ENCODE measurements around the gene USP11. TPM values are rescaled to one million over a fixed set of nuclear protein-coding genes. Genes with fewer than 3 reads are reported as not detected.
A peak's percentile ranks its signal among the peaks of the same experiment; 100 is the strongest.

The USP11 gene
- total RNA-seq, 2 experiments from 2014 or later = 62.6 to 66.2 TPM

- Histone ChIP-seq H3K27me3 (ENCODE audit: control insufficient read depth in 1 of 2, insufficient read depth in 2 of 2, low read length in 2 of 2) (no peaks in the 10 kb centered on the region), H3K36me3 (ENCODE audit: insufficient read depth, low read length) (peaks cover 6% of the 10 kb centered on the region), H3K9me3 (ENCODE audit: control insufficient read depth in 1 of 2, insufficient read depth in 1 of 2, low read length in 2 of 2) (no peaks in the 10 kb centered on the region), H3K4me3 (ENCODE audit: low read length) (peak overlapping the region; percentile 70), H3K27ac (ENCODE audit: low read depth in 1 of 2, low read length in 2 of 2) (peak overlapping the region; percentile 59 to 76), H3K4me1 (ENCODE audit: insufficient read depth, low read length) (peaks cover 43% of the 10 kb centered on the region)
- Mint-ChIP-seq H3K27ac (peak overlapping the region; percentile 88), H3K4me1 (ENCODE audit: low read depth) (peaks cover 47% of the 10 kb centered on the region), H3K36me3 (ENCODE audit: low read depth) (peaks cover 22% of the 10 kb centered on the region), H3K4me3 (peak overlapping the region; percentile 95), H3K9me3 (no peaks in the 10 kb centered on the region), H3K27me3 (no peaks in the 10 kb centered on the region)
- intact Hi-C loops (cut with DNase I, micrococcal nuclease) = loop anchor here (1.0 to 10.0 kb wide), 6 partner anchors 44 to 834 kb away; partner anchors contain the start of genes RBM10 (in 1 of the 2) and ZNF41 (in 1 of the 2)
- peak; percentile 52 to 94 (median 73) for DNase-seq
- TF ChIP-seq CTCF (IDR thresholded peaks at IDR 0.05) = no peak
- ChIA-PET POLR2A (interaction anchor here (0.6 to 2.4 kb wide), 12 partner anchors 28 to 453 kb away, joined by 3 to 29 read pairs (median 7); partner anchors contain the start of genes CDK16, NDUFB11, RBM10 and USP11), CTCF (interaction anchor here (1.3 to 3.9 kb wide), 4 partner anchors 10 to 333 kb away, joined by 3 to 12 read pairs (median 10); partner anchors contain the start of genes NDUFB11 and RBM10)
- ATAC-seq (ENCODE audit: poor library complexity) = peak; percentile 74
These were observed 42.2 kb upstream of the USP11 start for GRCh38 chrX:47190445-47191269.

- Histone ChIP-seq H3K4me3 (ENCODE audit: low read length) (peak overlapping the region; percentile 70), H3K27me3 (ENCODE audit: control insufficient read depth in 1 of 2, insufficient read depth in 2 of 2, low read length in 2 of 2) (no peaks in the 10 kb centered on the region), H3K27ac (ENCODE audit: low read depth in 1 of 2, low read length in 2 of 2) (peak overlapping the region; percentile 59 to 76), H3K9me3 (ENCODE audit: control insufficient read depth in 1 of 2, insufficient read depth in 1 of 2, low read length in 2 of 2) (no peaks in the 10 kb centered on the region), H3K4me1 (ENCODE audit: insufficient read depth, low read length) (peaks cover 50% of the 10 kb centered on the region), H3K36me3 (ENCODE audit: insufficient read depth, low read length) (peaks cover under 1% of the 10 kb centered on the region)
- Mint-ChIP-seq H3K27me3 (no peaks in the 10 kb centered on the region), H3K9me3 (no peaks in the 10 kb centered on the region), H3K27ac (peak overlapping the region; percentile 88), H3K4me1 (ENCODE audit: low read depth) (peaks cover 53% of the 10 kb centered on the region), H3K4me3 (peak overlapping the region; percentile 95), H3K36me3 (ENCODE audit: low read depth) (peaks cover 25% of the 10 kb centered on the region)
- DNase-seq (peak; percentile 7 to 74 (median 36)), ATAC-seq (ENCODE audit: poor library complexity) (peak; percentile 5)
- intact Hi-C loops (cut with DNase I, micrococcal nuclease) = loop anchor here (2.0 to 10.0 kb wide), 5 partner anchors 45 to 833 kb away; partner anchors contain the start of gene ZNF41 (in 1 of the 2)
- ChIA-PET POLR2A (interaction anchor here (0.6 to 2.4 kb wide), 12 partner anchors 27 to 830 kb away, joined by 3 to 29 read pairs (median 7); partner anchors contain the start of genes CDK16, NDUFB11, RBM10 and USP11), CTCF (interaction anchor here (1.3 to 3.9 kb wide), 3 partner anchors 9 to 332 kb away, joined by 3 to 12 read pairs (median 12); no protein-coding TSS in a partner anchor)
- no peak for TF ChIP-seq CTCF (IDR thresholded peaks at IDR 0.05)
These were observed 41.5 kb upstream of the USP11 start for GRCh38 chrX:47191331-47191730.

- Mint-ChIP-seq H3K4me3 (peak overlapping the region; percentile 95), H3K36me3 (ENCODE audit: low read depth) (peaks cover 26% of the 10 kb centered on the region), H3K27me3 (no peaks in the 10 kb centered on the region), H3K4me1 (ENCODE audit: low read depth) (peaks cover 59% of the 10 kb centered on the region), H3K9me3 (no peaks in the 10 kb centered on the region), H3K27ac (peak overlapping the region; percentile 88)
- Histone ChIP-seq H3K36me3 (ENCODE audit: insufficient read depth, low read length) (no peaks in the 10 kb centered on the region), H3K27me3 (ENCODE audit: control insufficient read depth in 1 of 2, insufficient read depth in 2 of 2, low read length in 2 of 2) (no peaks in the 10 kb centered on the region), H3K4me1 (ENCODE audit: insufficient read depth, low read length) (peaks cover 56% of the 10 kb centered on the region), H3K4me3 (ENCODE audit: low read length) (peak overlapping the region; percentile 70), H3K27ac (ENCODE audit: low read depth in 1 of 2, low read length in 2 of 2) (peak overlapping the region in 1 of 2 donors; percentile 76), H3K9me3 (ENCODE audit: control insufficient read depth in 1 of 2, insufficient read depth in 1 of 2, low read length in 2 of 2) (no peaks in the 10 kb centered on the region)
- ATAC-seq (ENCODE audit: poor library complexity) = no peak
- no peak for TF ChIP-seq CTCF (IDR thresholded peaks at IDR 0.05)
- intact Hi-C loops (cut with DNase I, micrococcal nuclease) = loop anchor here (2.0 to 10.0 kb wide), 5 partner anchors 45 to 833 kb away; partner anchors contain the start of gene ZNF41 (in 1 of the 2)
- ChIA-PET CTCF (interaction anchor here (1.3 to 2.0 kb wide), 2 partner anchors 8 to 331 kb away, joined by 3 to 12 read pairs; no protein-coding TSS in a partner anchor), POLR2A (interaction anchor here (0.6 to 2.4 kb wide), 8 partner anchors 26 to 829 kb away, joined by 3 to 29 read pairs (median 9); partner anchors contain the start of genes CDK16, NDUFB11, RBM10 and USP11)
- no peak for DNase-seq
These were observed 40.9 kb upstream of the USP11 start for GRCh38 chrX:47191806-47192401.
